ENCODE measurements around the gene C2orf68.
"Not testable (repeated sequence)": the region's sequence is repeated elsewhere in the genome, so short reads cannot be mapped to it uniquely, and the experiment has no call there.

Gene C2orf68

GRCh38 chr2:85593023-85593422 is 18.8 kb downstream of the C2orf68 start:
- no peak for DNase-seq (ENCODE audit: low read depth)
- no peak overlapping the region for H3K4me3 ChIP-seq (ENCODE audit: low read depth, low read length)
- no peak for TF ChIP-seq CTCF (IDR thresholded peaks at IDR 0.05; ENCODE audit: control insufficient read depth, extremely low read depth, insufficient read depth)

GRCh38 chr2:85592299-85592698 is 19.6 kb downstream of the C2orf68 start:
- not testable (repeated sequence) for H3K4me3 ChIP-seq (ENCODE audit: low read depth, low read length); DNase-seq (ENCODE audit: low read depth)

- H3K4me3 ChIP-seq (ENCODE audit: low read depth, low read length) = no peak overlapping the region
- DNase-seq (ENCODE audit: low read depth) = no peak
- TF ChIP-seq CTCF (IDR thresholded peaks at IDR 0.05; ENCODE audit: control insufficient read depth, extremely low read depth, insufficient read depth) = no peak
Observed at GRCh38 chr2:85591563-85591962, 20.3 kb downstream of the C2orf68 start.

GRCh38 chr2:85590950-85591349 is 20.9 kb downstream of the C2orf68 start:
- DNase-seq (ENCODE audit: low read depth) = no peak
- no peak for TF ChIP-seq CTCF (IDR thresholded peaks at IDR 0.05; ENCODE audit: control insufficient read depth, extremely low read depth, insufficient read depth)
- H3K4me3 ChIP-seq (ENCODE audit: low read depth, low read length) = no peak overlapping the region

- H3K4me3 ChIP-seq (ENCODE audit: low read depth, low read length) = no peak overlapping the region
- no peak for DNase-seq (ENCODE audit: low read depth)
- TF ChIP-seq CTCF (IDR thresholded peaks at IDR 0.05; ENCODE audit: control insufficient read depth, extremely low read depth, insufficient read depth) = no peak
Observed at GRCh38 chr2:85589982-85590791, 21.7 kb downstream of the C2orf68 start.

GRCh38 chr2:85589181-85589580 is 22.7 kb downstream of the C2orf68 start:
- no peak for TF ChIP-seq CTCF (IDR thresholded peaks at IDR 0.05; ENCODE audit: control insufficient read depth, extremely low read depth, insufficient read depth)
- no peak for DNase-seq (ENCODE audit: low read depth)
- no peak overlapping the region for H3K4me3 ChIP-seq (ENCODE audit: low read depth, low read length)

- H3K4me3 ChIP-seq (ENCODE audit: low read depth, low read length) = no peak overlapping the region
- no peak for DNase-seq (ENCODE audit: low read depth)
- TF ChIP-seq CTCF (IDR thresholded peaks at IDR 0.05; ENCODE audit: control insufficient read depth, extremely low read depth, insufficient read depth) = no peak
Observed at GRCh38 chr2:85588645-85589044, 23.2 kb downstream of the C2orf68 start.
